Measurements from ENCODE around the gene EAPP. TPM values are rescaled to one million over a fixed set of nuclear protein-coding genes. Genes with fewer than 3 reads are reported as not detected.

The EAPP gene
- total RNA-seq, 2 experiments from 2014 or later = 28.6 to 35.8 TPM

GRCh38 chr14:34498684-34499412 lies 40.7 kb downstream of the EAPP start:
- no TSS peak for BruUV-seq (replicated peaks)
- Histone ChIP-seq H2AFZ (ENCODE audit: low read length) (no peak overlapping the region), H4K20me1 (ENCODE audit: insufficient read depth, low read length) (no peaks in the 10 kb centered on the region), H3K4me3 (ENCODE audit: low read depth, low read length, poor library complexity, severe bottlenecking) (no peak overlapping the region), H3K9me3 (ENCODE audit: low read length) (no peaks in the 10 kb centered on the region), H3K4me1 (ENCODE audit: insufficient read depth, low read length, poor library complexity, severe bottlenecking) (no peaks in the 10 kb centered on the region), H3K9me2 (ENCODE audit: insufficient read depth, low read length) (no peaks in the 10 kb centered on the region), H3K27ac (ENCODE audit: low read depth, low read length, poor library complexity, severe bottlenecking) (no peak overlapping the region), H3K4me2 (ENCODE audit: low read length) (no peak overlapping the region), H3K36me3 (ENCODE audit: insufficient read depth, low read length) (no peaks in the 10 kb centered on the region), H3K79me2 (ENCODE audit: insufficient read depth, low read depth, low read length) (no peaks in the 10 kb centered on the region)
- TF ChIP-seq EZH2phosphoT487 (IDR thresholded peaks at IDR 0.05; ENCODE audit: borderline replicate concordance, low read depth, low read length) = no peak
- peak; percentile 75 for TF ChIP-seq CTCF (conservative IDR thresholded peaks at IDR 0.05; ENCODE audit: low read length)
- ChIA-PET POLR2A (interaction anchor here (0.8 kb wide), 1 partner anchor 46 kb away, joined by 3 read pairs; no protein-coding TSS in a partner anchor), CTCF (ENCODE audit: unreplicated experiment) (no interaction called here)
- peak; percentile 38 for DNase-seq (ENCODE audit: low spot score)
- intact Hi-C loops (cut with micrococcal nuclease; ENCODE audit: unreplicated experiment) = loop anchor here (1.0 kb wide), 1 partner anchor 168 kb away; no protein-coding TSS in a partner anchor

- no peak overlapping the region for H2AFZ ChIP-seq (ENCODE audit: low read length)
- no TSS peak for BruUV-seq (replicated peaks)
- H3K9me3 ChIP-seq (ENCODE audit: low read length) = no peaks in the 10 kb centered on the region
- no peak for TF ChIP-seq CTCF (conservative IDR thresholded peaks at IDR 0.05; ENCODE audit: low read length)
- no peak for TF ChIP-seq EZH2phosphoT487 (IDR thresholded peaks at IDR 0.05; ENCODE audit: borderline replicate concordance, low read depth, low read length)
- H4K20me1 ChIP-seq (ENCODE audit: insufficient read depth, low read length) = no peaks in the 10 kb centered on the region
- POLR2A ChIA-PET = interaction anchor here (2.7 kb wide), 1 partner anchor 14 kb away, joined by 10 read pairs; no protein-coding TSS in a partner anchor
- H3K79me2 ChIP-seq (ENCODE audit: insufficient read depth, low read depth, low read length) = no peaks in the 10 kb centered on the region
- intact Hi-C loops (cut with micrococcal nuclease; ENCODE audit: unreplicated experiment) = no loop called here
- no peak overlapping the region for H3K4me3 ChIP-seq (ENCODE audit: low read depth, low read length, poor library complexity, severe bottlenecking)
- no peaks in the 10 kb centered on the region for H3K36me3 ChIP-seq (ENCODE audit: insufficient read depth, low read length)
- no peak overlapping the region for H3K27ac ChIP-seq (ENCODE audit: low read depth, low read length, poor library complexity, severe bottlenecking)
- no peak for DNase-seq (ENCODE audit: low spot score)
- no peaks in the 10 kb centered on the region for H3K4me1 ChIP-seq (ENCODE audit: insufficient read depth, low read length, poor library complexity, severe bottlenecking)
- CTCF ChIA-PET (ENCODE audit: unreplicated experiment) = interaction anchor here (0.6 kb wide), 1 partner anchor 175 kb away, joined by 3 read pairs; no protein-coding TSS in a partner anchor
- H3K9me2 ChIP-seq (ENCODE audit: insufficient read depth, low read length) = no peaks in the 10 kb centered on the region
- no peak overlapping the region for H3K4me2 ChIP-seq (ENCODE audit: low read length)
These were observed 42.6 kb downstream of the EAPP start for GRCh38 chr14:34496679-34497513.

Measured in OCI-LY7 (cell line).